Activated naive CD8-positive, alpha-beta T cell treated with anti-CD3 and anti-CD28 coated beads for 36 hours (primary cell): ENCODE results near the gene SLC35F1. TPM values are rescaled to one million over a fixed set of nuclear protein-coding genes. Genes with fewer than 3 reads are reported as not detected.

Source experiments
- DNase-seq: peaks from one replicate; pipeline ENCODE4 v3.0.0; 2021
- H3K27ac Mint-ChIP-seq: one replicate; pipeline ENCODE4 v1.8.0; 2022; ENCODE audit warnings: mild to moderate bottlenecking, moderate library complexity, mixed read lengths
- H3K27me3 Mint-ChIP-seq: one replicate; pipeline ENCODE4 v1.8.0; 2022; ENCODE audit warnings: mild to moderate bottlenecking, mixed read lengths
- H3K36me3 Mint-ChIP-seq: one replicate; pipeline ENCODE4 v1.8.0; 2021; ENCODE audit warnings: mild to moderate bottlenecking, mixed read lengths
- H3K4me1 Mint-ChIP-seq: one replicate; pipeline ENCODE4 v1.8.0; 2021; ENCODE audit warnings: mixed read lengths
- H3K4me3 Mint-ChIP-seq: one replicate; pipeline ENCODE4 v1.8.0; 2022; ENCODE audit warnings: mild to moderate bottlenecking, moderate library complexity, mixed read lengths
- H3K9me3 Mint-ChIP-seq: one replicate; pipeline ENCODE4 v1.8.0; 2022; ENCODE audit warnings: mixed read lengths
- total RNA-seq, 2 experiments: library from RNA; stranded (reverse); gene quantifications; one replicate each; pipeline ENCODE4 v1.2.3, GENCODE V29; 2021

Gene SLC35F1
- total RNA-seq, 2 experiments from 2014 or later = 0.08 TPM

DNA sequence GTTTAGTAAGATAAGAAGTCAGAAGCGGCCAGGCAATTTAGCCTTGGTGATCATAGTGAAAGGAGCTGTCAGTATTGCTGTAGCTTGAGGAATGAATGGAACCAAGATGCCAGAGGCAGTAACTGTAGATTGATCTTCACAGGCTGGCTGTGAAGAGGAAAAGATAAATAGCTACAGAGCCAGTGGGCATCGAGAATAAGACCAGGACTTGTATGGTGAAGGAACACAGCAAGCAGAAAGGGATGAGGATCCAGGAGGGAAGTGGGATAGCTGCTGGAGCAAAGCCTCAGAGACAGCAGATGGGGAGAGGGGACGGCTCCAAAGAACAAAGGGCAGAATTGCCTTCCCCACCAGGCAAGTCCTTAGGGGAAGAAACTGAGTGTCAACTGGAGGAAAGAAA is 346.7 kb downstream of the SLC35F1 start:
- Mint-ChIP-seq H3K4me1 (peaks cover 2% of the 10 kb centered on the region), H3K27me3 (peaks cover 14% of the 10 kb centered on the region), H3K36me3 (no peaks in the 10 kb centered on the region), H3K9me3 (no peaks in the 10 kb centered on the region), H3K4me3 (no peak overlapping the region), H3K27ac (no peak overlapping the region)
- DNase-seq = no peak

DNA sequence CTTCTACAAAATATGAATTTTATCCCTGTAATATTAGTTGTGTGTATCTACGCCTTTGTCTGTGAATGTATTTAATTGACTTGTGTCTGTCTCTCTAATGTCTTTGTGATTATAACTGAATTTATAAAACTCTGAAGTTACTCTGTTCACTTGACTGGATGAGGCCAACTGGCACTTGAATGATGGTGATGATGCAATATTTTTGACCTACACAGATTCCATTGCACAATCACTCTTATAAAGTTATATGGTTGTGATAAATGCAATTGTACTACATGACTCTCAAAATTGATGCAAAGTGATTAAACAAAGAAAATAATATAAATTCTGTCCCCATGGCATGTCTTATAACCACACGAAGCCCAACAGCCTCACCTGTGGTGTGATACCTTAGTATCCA is 353.8 kb downstream of the SLC35F1 start:
- no peaks in the 10 kb centered on the region for H3K4me1 Mint-ChIP-seq
- H3K9me3 Mint-ChIP-seq = peaks cover 4% of the 10 kb centered on the region
- no peak for DNase-seq
- no peak overlapping the region for H3K4me3 Mint-ChIP-seq
- no peaks in the 10 kb centered on the region for H3K36me3 Mint-ChIP-seq
- no peak overlapping the region for H3K27ac Mint-ChIP-seq
- peaks cover 3% of the 10 kb centered on the region for H3K27me3 Mint-ChIP-seq

DNA sequence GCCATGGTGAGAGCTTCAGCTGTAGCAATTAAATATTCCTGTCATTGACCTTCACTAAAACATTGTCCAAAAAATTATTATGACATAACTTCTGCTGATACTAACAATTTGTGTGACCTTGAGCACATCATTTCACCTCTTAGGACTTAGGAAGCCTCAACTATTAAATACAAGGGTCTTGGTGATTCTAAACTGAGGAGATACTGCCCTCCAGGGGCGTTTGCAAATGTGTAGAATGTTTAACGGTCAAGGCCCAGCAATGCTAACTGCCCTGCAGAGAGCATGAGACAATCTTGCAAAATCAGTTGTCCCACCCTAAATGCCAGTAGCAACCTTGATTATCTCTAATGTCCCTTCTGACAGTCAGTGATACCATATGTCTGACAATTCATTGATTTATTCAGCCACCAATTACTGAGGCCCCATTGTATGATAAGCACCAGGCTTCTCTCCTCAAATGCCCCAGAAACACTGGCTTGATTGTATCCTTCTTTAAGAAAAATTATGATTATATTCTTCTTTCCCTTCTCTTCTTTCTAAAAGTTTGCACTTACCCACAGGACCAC is 356.9 kb downstream of the SLC35F1 start:
- Mint-ChIP-seq H3K27me3 (no peaks in the 10 kb centered on the region), H3K4me3 (no peak overlapping the region), H3K9me3 (peaks cover 4% of the 10 kb centered on the region), H3K36me3 (no peaks in the 10 kb centered on the region), H3K27ac (no peak overlapping the region), H3K4me1 (no peaks in the 10 kb centered on the region)
- DNase-seq = no peak

DNA sequence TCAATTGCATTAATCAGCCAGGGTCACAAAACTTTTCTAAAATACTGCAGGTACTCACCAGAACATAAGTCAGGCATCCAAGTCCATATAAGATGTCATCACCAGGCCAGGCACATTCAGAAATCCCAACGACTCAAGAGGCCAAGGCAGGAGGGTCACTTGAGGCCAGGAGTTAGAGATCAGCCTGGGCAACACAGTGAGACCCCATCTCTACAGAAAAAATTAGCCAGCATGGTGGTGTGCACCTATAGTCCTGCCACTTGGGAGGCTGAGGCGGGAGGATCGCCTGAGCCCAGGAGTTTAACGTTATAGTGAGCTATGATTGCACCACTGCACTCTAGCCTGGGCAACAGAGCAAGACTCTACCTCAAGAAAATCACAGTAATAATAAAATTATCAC is 362.6 kb downstream of the SLC35F1 start:
- Mint-ChIP-seq H3K4me3 (no peak overlapping the region), H3K27me3 (peaks cover 7% of the 10 kb centered on the region), H3K9me3 (peaks cover 4% of the 10 kb centered on the region), H3K36me3 (no peaks in the 10 kb centered on the region), H3K4me1 (peaks cover 6% of the 10 kb centered on the region), H3K27ac (no peak overlapping the region)
- DNase-seq = no peak

DNA sequence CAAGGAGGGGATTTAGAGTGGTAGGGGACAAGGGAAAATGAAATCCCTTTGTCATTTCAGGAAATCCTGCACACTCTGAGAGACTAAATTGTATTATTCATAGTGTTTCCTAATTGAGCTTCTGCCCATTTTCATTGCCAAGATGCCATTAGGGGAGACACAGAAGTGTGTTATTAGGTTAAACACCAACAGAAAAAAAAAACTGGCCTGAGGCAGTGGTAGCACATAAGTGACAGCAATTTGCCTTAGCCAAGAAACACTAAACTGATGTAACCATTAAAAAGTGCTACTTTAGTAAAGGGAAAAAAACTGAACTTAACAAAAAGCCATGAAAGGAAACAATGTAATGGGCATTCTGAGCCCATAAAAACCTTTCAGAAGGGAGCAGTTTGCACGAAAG is 370.6 kb downstream of the SLC35F1 start:
- Mint-ChIP-seq H3K9me3 (no peaks in the 10 kb centered on the region), H3K36me3 (no peaks in the 10 kb centered on the region)
- DNase-seq = no peak

DNA sequence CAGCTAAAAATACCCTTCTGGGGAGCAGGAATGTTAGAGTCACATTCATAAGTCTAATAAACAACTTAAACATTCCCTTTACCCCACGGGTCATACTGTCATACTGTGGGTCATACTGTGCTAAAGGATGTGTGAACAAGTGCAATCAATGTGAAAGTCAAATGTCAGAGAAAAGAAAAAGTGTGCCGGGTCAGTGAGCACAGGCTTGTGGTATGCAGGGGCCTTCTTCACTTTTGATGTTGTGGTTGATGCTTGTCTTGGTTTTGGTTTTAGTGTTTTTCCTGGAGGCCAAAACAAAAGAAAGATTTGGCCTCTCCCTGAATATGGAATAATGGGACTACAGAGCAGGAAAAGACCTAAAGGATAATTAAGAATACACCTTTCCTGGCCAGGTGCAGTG is 373.1 kb downstream of the SLC35F1 start:
- Mint-ChIP-seq H3K27me3 (peaks cover 13% of the 10 kb centered on the region), H3K27ac (no peak overlapping the region), H3K4me1 (peaks cover 7% of the 10 kb centered on the region), H3K36me3 (no peaks in the 10 kb centered on the region), H3K9me3 (no peaks in the 10 kb centered on the region), H3K4me3 (no peak overlapping the region)
- DNase-seq = no peak

More for the DNA sequence above, 370.6 kb downstream of the SLC35F1 start:
- Mint-ChIP-seq H3K4me1 (peaks cover 10% of the 10 kb centered on the region), H3K27ac (no peak overlapping the region), H3K27me3 (peaks cover 19% of the 10 kb centered on the region), H3K4me3 (no peak overlapping the region)

DNA sequence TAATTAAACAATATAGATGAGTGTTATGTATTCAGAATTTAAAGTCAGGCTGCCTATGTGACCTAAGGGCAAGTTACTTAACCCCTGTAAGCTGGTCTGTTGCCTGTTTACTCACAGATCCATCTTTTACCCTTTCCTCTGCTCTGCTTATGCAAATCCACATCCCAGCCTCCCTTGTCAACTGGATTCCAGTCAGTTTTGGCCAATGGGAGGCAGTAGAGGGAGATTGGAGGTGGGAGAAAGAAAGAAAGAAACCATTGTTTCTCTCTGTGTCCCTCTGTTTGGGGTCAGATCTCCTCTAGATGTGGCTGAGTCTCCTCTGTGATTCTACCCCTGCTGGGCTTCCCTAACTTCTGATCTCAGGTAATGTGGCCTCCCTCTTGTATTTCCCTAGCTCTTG is 374.2 kb downstream of the SLC35F1 start:
- peaks cover 9% of the 10 kb centered on the region for H3K27me3 Mint-ChIP-seq
- no peaks in the 10 kb centered on the region for H3K36me3 Mint-ChIP-seq
- no peak for DNase-seq
- H3K4me1 Mint-ChIP-seq = peaks cover 7% of the 10 kb centered on the region
- H3K27ac Mint-ChIP-seq = no peak overlapping the region
- H3K4me3 Mint-ChIP-seq = no peak overlapping the region
- H3K9me3 Mint-ChIP-seq = no peaks in the 10 kb centered on the region

DNA sequence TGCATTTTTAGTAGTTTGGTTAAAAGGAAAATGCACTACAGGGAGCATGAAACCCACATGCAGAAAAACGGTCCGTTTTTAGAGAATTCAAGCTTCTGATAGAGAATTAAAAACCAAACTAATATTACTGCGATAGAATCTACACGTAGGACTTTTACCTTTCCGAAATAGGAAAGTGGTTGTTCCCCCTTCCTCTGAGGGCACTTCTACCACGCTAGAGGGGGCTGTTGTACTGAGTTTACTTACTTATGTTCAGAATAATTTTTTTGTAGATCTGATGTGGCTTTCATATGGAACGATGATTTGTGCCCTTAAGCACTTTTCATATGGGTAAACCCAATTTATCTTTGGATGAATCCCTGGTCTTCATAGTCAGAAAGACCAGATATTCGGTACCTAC is 376.7 kb downstream of the SLC35F1 start:
- Mint-ChIP-seq H3K27ac (no peak overlapping the region), H3K36me3 (no peaks in the 10 kb centered on the region), H3K27me3 (peaks cover 17% of the 10 kb centered on the region), H3K9me3 (peaks cover 1% of the 10 kb centered on the region), H3K4me3 (no peak overlapping the region), H3K4me1 (peaks cover 7% of the 10 kb centered on the region)
- DNase-seq = peak; percentile 12

DNA sequence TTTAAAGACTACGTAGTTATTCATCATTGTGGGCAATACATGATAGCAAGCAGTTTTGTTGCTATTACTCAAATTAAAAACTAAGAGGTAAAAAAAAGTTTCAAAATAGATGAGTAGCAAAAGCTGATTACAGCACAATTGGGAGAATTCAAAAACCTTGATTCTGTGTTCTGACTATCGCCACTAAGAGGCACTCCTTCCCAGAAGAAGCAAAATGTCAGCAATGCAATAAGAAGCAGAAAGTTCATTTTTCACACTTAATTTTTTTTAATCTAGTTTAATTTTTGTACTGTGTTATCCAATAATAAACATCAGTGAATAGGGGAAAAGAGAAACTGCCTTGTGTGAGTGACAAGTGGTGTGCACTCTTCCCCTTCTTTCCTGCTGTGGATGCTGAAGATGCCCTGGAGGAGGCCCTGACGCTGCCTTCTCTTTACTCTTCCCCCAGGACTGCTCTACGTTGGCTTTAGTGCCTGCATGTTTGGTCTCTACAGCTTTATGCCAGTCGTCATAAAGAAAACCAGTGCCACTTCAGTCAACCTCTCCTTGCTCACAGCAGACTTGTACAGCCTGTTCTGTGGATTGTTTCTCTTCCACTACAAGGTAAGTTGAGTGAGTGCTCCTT is 377.8 kb downstream of the SLC35F1 start:
- no peak overlapping the region for H3K27ac Mint-ChIP-seq
- peaks cover 19% of the 10 kb centered on the region for H3K27me3 Mint-ChIP-seq
- H3K36me3 Mint-ChIP-seq = no peaks in the 10 kb centered on the region
- H3K4me3 Mint-ChIP-seq = no peak overlapping the region
- H3K4me1 Mint-ChIP-seq = peaks cover 7% of the 10 kb centered on the region
- DNase-seq = no peak
- H3K9me3 Mint-ChIP-seq = peaks cover 1% of the 10 kb centered on the region

DNA sequence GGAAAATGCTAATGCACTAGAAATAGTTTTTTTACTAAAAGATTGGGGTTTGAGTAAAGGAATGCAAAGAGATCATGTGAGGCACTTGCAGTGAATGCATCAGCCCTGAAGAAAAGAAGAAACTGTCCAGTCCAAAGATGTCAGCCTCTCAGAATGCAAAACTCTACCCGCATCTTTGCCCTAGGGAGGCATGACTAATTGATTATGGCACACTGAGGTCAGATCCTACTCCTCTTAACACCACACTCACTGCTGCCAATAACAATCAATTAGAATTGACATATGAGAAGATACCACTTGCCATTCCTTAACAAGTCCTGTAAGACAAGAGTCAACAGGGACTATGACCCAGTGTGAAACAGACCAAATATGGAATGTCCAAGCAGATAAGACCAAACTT is 378.7 kb downstream of the SLC35F1 start:
- H3K9me3 Mint-ChIP-seq = peaks cover 1% of the 10 kb centered on the region
- peaks cover 3% of the 10 kb centered on the region for H3K4me1 Mint-ChIP-seq
- no peak overlapping the region for H3K27ac Mint-ChIP-seq
- peaks cover 19% of the 10 kb centered on the region for H3K27me3 Mint-ChIP-seq
- H3K4me3 Mint-ChIP-seq = no peak overlapping the region
- no peak for DNase-seq
- H3K36me3 Mint-ChIP-seq = no peaks in the 10 kb centered on the region

DNA sequence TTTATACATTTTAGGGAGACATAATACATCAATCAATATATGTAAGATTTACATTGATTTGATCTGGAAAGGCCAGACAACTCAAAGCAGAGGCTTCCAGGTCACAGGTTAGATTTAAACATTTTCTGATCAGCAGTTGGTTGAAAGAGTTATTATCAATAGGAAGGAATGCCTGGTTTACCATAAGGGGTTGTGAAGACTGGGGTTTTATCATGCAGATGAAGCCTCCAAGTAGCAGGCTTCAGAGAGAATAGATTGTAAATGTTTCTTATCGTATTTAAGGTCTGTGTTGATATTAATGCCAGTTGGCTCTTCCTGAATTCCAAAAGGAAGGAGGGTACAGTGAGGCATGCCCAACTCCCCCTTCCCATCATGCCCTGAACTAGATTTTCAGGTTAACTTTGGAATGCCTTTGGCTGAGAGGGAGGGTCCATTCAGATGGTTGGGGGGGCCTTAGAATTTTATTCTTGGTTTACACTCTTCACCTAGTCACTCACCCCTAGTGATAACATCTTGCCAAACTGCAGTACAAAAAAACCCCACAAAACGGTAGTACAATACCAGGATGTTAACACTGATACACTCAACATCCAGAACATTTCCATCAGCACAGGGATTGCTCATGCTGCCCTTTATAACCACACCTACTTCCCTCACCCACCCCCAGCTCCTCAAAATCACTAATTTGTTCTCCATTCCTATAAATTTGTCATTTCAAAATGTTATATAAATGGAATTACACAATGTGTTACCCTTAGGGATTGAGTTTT is 381.5 kb downstream of the SLC35F1 start:
- H3K27me3 Mint-ChIP-seq = peaks cover 9% of the 10 kb centered on the region
- H3K36me3 Mint-ChIP-seq = no peaks in the 10 kb centered on the region
- H3K27ac Mint-ChIP-seq = no peak overlapping the region
- no peak overlapping the region for H3K4me3 Mint-ChIP-seq
- H3K9me3 Mint-ChIP-seq = peaks cover 1% of the 10 kb centered on the region
- no peak for DNase-seq
- peaks cover 3% of the 10 kb centered on the region for H3K4me1 Mint-ChIP-seq

DNA sequence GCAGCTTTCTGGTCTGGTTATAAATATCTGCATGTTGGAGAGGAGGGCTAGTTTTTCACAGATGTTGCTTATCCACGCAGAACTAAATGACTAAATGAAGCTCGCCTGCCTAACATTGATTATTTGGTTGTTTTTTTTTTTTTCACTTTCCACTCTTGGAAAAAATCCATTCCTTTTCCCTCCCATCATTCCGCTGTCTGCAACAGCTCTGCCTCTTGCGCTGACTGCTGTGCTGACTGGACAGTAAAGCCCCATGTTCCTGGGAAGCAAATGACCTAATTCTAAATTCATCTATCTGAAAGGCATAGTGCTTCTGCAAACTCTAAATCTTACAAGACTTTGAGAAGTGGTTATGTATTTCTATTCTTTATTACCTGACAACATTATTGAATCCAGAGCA is 385.5 kb downstream of the SLC35F1 start:
- no peak overlapping the region for H3K4me3 Mint-ChIP-seq
- peaks cover 1% of the 10 kb centered on the region for H3K9me3 Mint-ChIP-seq
- no peak for DNase-seq
- no peaks in the 10 kb centered on the region for H3K4me1 Mint-ChIP-seq
- no peaks in the 10 kb centered on the region for H3K36me3 Mint-ChIP-seq
- peaks cover 12% of the 10 kb centered on the region for H3K27me3 Mint-ChIP-seq
- H3K27ac Mint-ChIP-seq = no peak overlapping the region

DNA sequence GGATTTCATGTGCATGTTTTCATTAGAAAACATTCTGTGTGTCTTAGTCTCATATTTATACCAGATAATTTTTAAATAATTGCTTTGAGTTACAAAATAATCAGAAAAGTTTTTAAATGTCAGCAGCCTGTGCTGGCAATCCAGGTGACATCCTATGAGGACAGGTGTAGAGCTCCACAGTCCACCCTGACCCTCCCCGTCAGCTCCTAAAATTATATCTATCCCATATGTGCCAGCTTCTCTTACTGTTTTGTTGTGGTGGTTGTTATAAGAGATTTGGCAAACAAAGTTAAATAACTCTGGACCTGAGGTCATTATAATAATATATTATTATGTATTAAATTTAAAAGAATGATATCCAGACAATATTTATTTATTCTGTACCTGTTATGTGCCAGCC is 387.8 kb downstream of the SLC35F1 start:
- no peak overlapping the region for H3K27ac Mint-ChIP-seq

DNA sequence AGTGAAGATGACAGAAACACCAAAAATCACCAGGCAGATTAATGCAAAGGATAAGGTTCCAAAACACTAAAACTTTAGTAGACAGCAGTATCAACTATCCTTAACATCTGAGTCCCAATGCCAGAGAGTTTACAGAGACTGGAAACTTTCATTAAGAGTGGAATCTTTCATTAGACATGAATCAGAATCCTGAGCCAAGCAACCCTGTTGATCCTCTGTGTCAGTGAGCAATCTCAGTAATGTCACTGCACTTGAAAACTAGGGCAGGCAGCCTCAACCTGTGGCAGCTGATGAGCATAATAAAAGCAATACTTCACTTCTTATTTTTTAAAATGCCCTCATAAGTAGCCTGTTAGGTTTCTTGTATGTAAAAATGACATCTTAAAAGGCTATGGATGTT is 388.3 kb downstream of the SLC35F1 start:
- DNase-seq = no peak
- H3K27me3 Mint-ChIP-seq = peaks cover 3% of the 10 kb centered on the region
- H3K4me1 Mint-ChIP-seq = no peaks in the 10 kb centered on the region
- H3K9me3 Mint-ChIP-seq = no peaks in the 10 kb centered on the region
- H3K27ac Mint-ChIP-seq = no peak overlapping the region
- H3K36me3 Mint-ChIP-seq = no peaks in the 10 kb centered on the region
- no peak overlapping the region for H3K4me3 Mint-ChIP-seq

More for the DNA sequence above, 387.8 kb downstream of the SLC35F1 start:
- Mint-ChIP-seq H3K4me3 (no peak overlapping the region), H3K4me1 (no peaks in the 10 kb centered on the region), H3K27me3 (peaks cover 3% of the 10 kb centered on the region), H3K36me3 (no peaks in the 10 kb centered on the region), H3K9me3 (no peaks in the 10 kb centered on the region)
- no peak for DNase-seq

DNA sequence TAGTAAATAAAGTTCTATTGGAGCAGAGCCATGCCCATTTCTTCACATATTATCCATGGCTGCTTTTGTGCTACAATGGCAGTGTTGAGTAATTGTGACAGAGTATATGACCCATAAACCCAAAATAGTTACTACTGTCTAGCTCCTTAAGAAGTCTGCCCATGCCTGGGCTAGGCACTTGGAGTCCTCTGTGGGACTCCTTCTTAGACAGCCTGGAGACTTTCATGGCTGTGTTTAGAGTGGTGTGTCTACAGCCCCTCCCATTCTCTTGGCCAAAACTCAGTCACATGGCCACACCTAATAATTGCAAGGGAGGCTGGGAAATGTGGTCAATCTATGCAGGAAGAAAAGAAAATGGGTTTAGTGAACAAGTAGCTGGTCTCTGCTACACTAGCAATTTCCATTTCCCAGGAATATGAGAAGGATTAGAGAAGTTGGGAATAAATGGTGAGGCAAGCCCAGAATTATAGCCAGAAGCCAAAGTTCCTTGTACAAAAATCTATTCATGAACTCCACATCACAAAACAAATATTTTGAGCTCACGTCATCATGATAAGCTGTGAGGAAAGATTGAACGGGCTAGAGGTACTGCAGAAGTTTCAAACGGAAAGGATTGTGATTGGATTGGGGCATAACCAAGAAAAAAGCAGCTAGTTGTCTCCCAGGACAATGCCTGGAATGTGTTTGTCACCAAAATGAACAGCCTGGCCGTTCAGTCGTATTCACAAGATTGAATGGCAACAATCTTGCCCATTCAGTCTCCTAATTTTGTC is 389.3 kb downstream of the SLC35F1 start:
- no peaks in the 10 kb centered on the region for H3K4me1 Mint-ChIP-seq
- H3K36me3 Mint-ChIP-seq = no peaks in the 10 kb centered on the region
- no peak overlapping the region for H3K27ac Mint-ChIP-seq
- peaks cover 3% of the 10 kb centered on the region for H3K27me3 Mint-ChIP-seq
- no peak overlapping the region for H3K4me3 Mint-ChIP-seq
- no peak for DNase-seq
- H3K9me3 Mint-ChIP-seq = no peaks in the 10 kb centered on the region
